Measurements from ENCODE around the gene KCNJ12.

The KCNJ12 gene

GRCh38 chr17:21365016-21365415 lies 11.1 kb upstream of the KCNJ12 start:
- no peak for DNase-seq (ENCODE audit: low read depth in 3 of 3)

DNA sequence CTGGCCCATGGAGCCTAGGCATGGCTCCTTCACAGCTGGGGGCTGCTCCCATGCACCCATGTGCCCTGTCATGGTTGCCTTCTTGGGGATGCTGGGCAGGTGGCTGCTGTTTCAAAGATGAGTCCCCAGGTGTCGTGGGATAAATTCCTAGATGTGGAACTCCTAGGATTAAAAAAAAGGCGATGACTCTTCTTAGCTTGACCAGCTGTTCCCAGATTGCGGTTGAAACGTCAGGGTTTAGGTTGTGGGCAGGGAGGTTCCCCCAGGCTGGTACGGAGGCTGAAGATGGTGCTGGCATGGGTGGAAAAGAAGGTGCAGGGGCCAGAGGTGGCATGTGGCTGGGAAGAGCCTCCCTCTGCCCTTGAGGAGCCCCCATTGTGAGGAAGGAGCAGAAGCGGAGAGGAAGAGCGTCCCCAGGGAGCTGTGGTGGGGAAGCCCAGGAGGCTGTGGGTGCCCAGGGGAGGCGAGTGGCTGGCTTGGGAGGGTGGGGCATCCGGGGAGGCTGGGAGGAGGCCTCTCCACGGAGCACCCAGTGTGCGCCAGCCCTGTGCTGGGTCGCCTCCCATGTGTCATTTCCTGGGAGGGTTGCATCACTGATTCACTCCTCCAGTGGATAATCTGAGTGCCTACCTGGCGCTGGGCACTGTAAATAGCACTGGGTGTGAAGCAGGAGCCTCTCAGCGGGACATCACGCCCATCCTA lies 7.5 kb upstream of the KCNJ12 start:
- no peak for DNase-seq (ENCODE audit: low read depth in 3 of 3)

DNA sequence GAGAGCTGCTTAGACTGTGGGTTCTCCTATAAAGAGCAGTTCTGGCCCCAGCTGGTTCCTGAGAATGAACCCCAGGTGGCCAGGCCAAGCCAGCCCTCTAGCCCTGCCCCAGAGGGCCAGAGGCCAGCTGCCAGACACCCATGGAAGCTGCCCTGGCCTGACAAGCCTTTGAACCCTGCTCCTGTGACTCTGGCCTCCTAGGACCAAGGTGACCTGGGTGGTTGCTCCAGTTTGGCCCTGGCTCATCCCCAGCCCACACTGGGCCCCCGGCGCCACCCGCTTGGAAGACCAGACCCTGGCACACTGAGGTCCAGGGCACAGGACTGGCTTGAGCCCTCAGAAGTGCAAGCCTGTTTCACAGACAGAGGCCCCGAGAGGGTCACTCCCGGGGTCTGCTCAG lies 6.8 kb upstream of the KCNJ12 start:
- no peak for DNase-seq (ENCODE audit: low read depth in 3 of 3)

DNA sequence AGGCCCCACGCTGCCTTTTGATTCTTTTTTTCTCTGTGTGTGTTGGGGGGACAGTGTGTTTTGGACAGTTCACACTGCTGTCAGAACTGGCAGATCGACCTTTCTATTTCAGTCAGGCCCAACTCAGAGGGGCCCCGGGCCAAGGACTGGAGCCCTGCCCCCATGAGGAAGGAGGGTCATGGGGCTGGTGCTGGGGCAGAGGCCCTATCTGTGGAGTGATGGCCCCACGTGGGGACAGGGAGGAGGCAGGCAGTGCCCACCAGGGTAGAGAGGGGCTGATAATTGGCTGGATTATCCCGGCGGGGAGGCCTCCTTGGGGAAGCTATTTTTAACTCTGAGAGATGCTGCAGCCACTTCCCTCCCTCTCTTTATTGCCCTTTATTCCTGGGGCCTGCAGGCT lies 5.7 kb upstream of the KCNJ12 start:
- no peak for DNase-seq (ENCODE audit: low read depth in 3 of 3)

GRCh38 chr17:21371511-21372081 lies 4.6 kb upstream of the KCNJ12 start:
- no peak for DNase-seq (ENCODE audit: low read depth in 3 of 3)

DNA sequence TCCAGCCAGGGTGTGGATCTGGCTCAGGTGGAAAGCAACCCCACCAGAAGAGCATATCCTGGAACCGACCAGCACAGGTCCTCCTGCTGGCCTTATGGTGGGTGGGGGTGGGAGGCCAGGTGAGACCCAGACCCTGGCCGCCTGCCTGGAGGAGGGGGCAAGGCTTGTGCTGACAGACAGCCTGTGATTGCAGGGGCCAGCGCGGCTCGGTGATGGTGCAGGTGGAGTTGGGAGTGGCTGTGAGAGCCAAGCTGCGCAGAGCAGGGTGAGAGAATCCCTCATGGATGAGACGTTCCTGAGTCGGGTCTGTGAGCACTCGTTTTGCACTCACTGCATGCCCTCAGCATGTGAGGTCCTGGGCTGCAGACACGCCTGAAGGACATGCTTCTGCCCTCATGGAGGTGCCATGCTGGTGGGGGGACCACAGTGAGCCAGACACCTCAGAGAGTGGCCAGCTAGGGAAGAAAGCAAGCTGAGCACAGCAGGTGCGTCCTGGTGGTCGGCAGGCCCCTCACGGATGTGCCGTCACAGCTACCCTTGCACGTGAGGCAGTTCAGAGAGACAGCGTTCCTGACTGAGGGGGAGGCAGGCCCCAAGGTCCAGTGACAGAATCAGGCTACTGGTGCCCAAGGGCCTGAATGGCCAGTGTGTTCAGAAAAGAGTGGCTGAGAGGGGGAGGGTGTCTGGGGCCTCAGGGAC lies 3.8 kb upstream of the KCNJ12 start:
- DNase-seq (ENCODE audit: low read depth in 3 of 3): no peak

DNA sequence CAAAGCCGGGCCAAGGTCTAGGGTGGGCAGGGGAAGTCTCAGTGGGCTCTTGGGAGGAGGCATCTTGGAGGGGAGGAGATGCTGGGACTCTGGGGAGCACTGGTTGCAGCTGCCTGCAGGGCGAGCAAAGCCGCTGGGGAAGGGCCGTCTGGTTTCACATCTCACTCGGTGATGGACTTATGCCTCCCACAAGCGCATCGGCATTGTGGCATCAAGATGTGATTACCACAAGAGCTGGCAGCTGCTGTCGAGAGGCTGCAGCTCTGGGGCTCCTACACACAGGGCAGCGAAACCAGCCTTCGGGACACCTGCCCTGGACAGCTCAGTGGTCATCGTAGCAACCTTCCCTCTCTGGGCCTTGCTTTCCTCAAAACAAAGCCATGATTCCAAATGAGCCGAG lies 3.1 kb upstream of the KCNJ12 start:
- no peak for DNase-seq (ENCODE audit: low read depth in 3 of 3)

- DNase-seq (ENCODE audit: low read depth in 3 of 3): no peak
These were observed 2.3 kb upstream of the KCNJ12 start for GRCh38 chr17:21373696-21374440.

- no peak for DNase-seq (ENCODE audit: low read depth in 3 of 3)
These were observed 1.6 kb upstream of the KCNJ12 start for GRCh38 chr17:21374441-21375161.

- DNase-seq (ENCODE audit: low read depth in 3 of 3): no peak
These were observed 996 bp upstream of the KCNJ12 start for GRCh38 chr17:21375162-21375560.

- DNase-seq (ENCODE audit: low read depth in 3 of 3): no peak
These were observed 438 bp upstream of the KCNJ12 start for GRCh38 chr17:21375757-21376080.

- no peak for DNase-seq (ENCODE audit: low read depth in 3 of 3)
These were observed 868 bp downstream of the KCNJ12 start for GRCh38 chr17:21376759-21377690.

- DNase-seq (ENCODE audit: low read depth in 3 of 3): no peak
These were observed 1.7 kb downstream of the KCNJ12 start for GRCh38 chr17:21377705-21378396.

DNA sequence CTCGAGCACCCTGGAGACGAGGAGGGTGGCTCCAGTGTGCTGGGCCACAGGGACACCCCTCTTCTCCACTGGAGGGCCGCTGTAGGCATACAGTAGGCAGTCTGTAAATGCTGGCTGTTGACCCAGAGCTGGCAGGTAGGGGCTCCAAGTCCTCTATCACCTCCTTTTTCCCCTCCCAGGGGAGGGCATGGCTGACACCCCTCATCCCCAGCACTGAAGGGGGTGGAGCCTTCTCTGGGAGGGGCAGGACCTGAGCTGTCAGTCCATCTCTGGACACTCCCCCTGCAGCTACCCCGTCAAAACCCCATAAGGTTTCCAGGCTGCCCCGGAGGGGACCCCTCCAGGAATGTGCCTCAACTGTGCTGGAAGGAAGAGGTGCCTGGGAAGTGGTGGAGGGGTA lies 2.4 kb downstream of the KCNJ12 start:
- no peak for DNase-seq (ENCODE audit: low read depth in 3 of 3)

DNA sequence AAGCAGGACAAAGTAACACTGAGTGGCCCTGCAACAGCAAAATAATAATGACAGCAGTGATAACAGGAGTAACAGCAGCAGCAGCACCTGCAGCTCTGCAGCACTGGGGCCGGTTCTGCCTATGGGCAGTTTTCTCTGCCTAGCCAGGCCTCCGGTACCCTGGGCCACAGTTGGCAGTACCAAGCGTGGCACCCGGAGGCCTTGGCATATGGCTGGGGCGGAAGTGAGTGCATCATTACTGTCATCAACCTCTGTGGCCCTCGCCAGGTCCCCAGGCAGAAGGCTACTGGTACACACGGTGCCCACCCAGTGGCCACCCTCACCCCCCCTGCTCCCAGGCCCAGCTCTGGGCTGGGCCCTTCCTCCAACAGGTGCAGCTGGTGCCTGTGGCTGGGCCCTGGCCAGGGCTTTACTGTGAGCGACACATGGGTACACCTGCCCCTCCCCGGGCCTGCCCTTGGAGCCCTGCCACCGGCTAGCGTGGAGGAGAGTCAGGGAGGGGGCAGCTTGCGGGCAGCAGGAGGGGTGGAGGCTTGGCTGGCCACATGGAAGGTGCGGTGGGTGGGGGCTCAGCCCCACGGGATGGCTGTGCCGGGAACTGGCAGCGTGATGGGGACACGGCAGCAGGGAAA lies 3.0 kb downstream of the KCNJ12 start:
- DNase-seq (ENCODE audit: low read depth in 3 of 3): no peak

DNA sequence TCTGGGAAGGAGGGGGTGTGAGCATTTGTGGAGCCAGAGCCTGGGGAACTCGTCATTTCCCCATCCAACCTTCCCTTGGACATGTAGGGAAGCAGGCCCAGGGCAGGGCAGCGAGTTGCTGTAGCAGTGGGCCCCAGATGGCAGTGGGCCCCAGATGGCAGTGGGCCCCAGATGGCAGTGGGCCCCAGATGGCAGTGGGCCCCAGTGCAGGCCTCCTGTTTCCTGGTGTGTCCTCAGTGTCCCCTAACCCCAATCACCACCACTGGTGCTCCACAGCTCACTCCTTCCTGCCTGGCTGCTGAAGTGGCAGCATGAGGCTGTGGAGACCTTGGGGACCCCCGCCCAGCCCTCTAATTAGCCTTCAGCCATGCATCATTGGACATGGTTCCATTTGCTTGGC lies 4.5 kb downstream of the KCNJ12 start:
- DNase-seq (ENCODE audit: low read depth in 3 of 3): no peak

DNA sequence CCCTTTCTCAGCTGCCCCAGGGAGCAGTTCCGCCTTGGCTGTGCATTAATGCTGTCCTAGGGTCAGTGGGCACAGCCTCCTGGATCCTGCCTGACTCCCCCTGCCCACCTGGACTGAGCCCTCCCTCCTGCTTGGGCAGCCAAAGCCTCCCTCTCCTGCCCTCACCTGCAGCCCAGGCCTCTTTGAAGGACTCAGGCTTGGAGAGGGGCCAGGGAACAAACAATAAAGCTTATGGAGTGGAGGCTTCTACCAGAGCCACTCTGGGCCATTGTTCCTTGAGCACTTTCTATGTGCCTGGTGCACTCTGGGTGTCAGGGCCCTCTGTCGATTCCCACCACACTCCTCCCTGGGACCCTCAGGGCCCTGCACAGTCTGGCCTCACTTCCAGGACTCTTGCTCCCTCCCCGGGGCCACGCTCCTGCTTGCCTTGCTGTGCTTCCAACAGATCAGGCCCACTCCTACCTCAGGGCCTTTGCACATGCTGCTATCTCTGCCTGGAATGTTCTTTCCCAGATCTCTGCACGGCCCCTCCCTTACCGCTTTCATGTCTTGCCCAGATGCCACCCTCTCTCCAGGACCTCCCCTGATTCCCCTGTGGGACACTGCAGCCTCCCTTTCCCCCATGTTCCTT lies 5.0 kb downstream of the KCNJ12 start:
- no peak for DNase-seq (ENCODE audit: low read depth in 3 of 3)

- DNase-seq (ENCODE audit: low read depth in 3 of 3): no peak
These were observed 6.7 kb downstream of the KCNJ12 start for GRCh38 chr17:21382560-21383495.
